PFSK-1 (cell line): ENCODE results near the gene C19orf85.

Source experiments
- FOXP2 ChIP-seq: optimal IDR thresholded peaks from 2 replicates; pipeline ENCODE3; 2011; ENCODE audit warnings: borderline replicate concordance, control low read depth, inconsistent platforms; ENCODE audit not compliant: insufficient read depth; ENCODE audit errors: extremely low read length, extremely low read depth
- POLR2AphosphoS5 ChIP-seq: IDR thresholded peaks from 2 replicates; pipeline ENCODE4 v1.6.1; 2012; ENCODE audit warnings: low read depth, mild to moderate bottlenecking, control low read depth, low read length, moderate library complexity
- REST ChIP-seq, 2 experiments: IDR thresholded peaks; 2 replicates each; pipeline versions ENCODE4 v1.6.1 to v1.8.0; 2011 to 2012; ENCODE audit warnings: low read depth in 2 of 2, low read length in 2 of 2, control low read depth in 1 of 2, inconsistent platforms in 1 of 2, mild to moderate bottlenecking in 1 of 2, moderate library complexity in 1 of 2; ENCODE audit not compliant: insufficient read depth in 1 of 2
- SIN3A ChIP-seq: IDR thresholded peaks from 2 replicates; pipeline ENCODE4 v1.6.1; 2012; ENCODE audit warnings: mild to moderate bottlenecking, low read length, moderate library complexity, borderline replicate concordance; ENCODE audit not compliant: insufficient read depth
- TAF1 ChIP-seq: IDR thresholded peaks from 2 replicates; pipeline ENCODE4 v1.6.1; 2012; ENCODE audit warnings: low read length, control low read depth, borderline replicate concordance; ENCODE audit not compliant: insufficient read depth

- TF ChIP-seq SIN3A, result no peak
- no peak for TF ChIP-seq TAF1
- no peak for TF ChIP-seq FOXP2
- no peak for TF ChIP-seq POLR2AphosphoS5
- no peak for TF ChIP-seq REST (IDR thresholded peaks at IDR 0.05; ENCODE audit: insufficient read depth in 1 of 2, low read depth in 2 of 2, low read length in 2 of 2)
Observed at GRCh38 chr19:55418185-55418584, 46.4 kb downstream of the C19orf85 start.
